Measurements from ENCODE around the gene KCND1. TPM values are rescaled to one million over a fixed set of nuclear protein-coding genes. Genes with fewer than 3 reads are reported as not detected.
A peak's percentile ranks its signal among the peaks of the same experiment; 100 is the strongest.

Gene KCND1
- total and polyA plus RNA-seq, 10 of the 15 experiments (the other 5 are each of a cell fraction or from before 2014, with no cell fraction given) = 0.02 to 1.0 (median 0.39) TPM

DNA sequence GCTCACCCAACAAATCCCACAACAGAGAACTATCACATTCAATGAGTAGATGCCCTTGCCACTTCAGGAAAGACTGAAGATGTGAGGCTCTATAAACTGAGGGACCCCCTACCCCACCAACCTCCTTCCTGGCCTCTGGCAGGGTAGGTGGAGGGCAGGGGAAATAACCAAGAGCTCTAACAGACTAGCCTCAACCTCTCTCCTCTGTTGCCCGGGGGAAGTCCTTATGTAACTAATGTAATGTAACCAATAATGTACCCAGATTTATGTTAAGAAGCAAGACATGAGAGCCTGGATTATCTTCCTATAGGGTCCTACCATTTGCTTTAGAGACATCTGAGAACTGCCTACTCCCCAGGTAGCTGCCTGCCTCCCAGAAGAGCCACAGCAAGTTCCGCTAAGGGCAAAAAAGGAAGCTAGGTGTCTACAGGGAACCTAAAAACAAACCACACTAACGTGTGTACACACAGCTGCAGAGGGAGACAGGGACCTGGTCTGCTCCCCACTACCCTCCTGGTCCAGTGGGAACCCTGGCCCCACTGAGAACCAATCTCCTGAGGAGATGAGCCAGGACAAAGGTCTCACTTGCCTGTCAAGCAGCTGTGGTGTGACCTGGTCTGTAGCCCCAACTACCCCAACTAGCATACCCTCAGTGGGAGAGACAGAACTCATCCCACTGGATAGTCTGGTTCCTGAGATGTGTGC lies 32.0 kb downstream of the KCND1 start (continued):
- no peak for TF ChIP-seq MEF2A (IDR thresholded peaks at IDR 0.05; ENCODE audit: insufficient read depth, low read depth, low read length)
- TF ChIP-seq IKZF1 (conservative IDR thresholded peaks at IDR 0.05) = peak; percentile 61
- peak; percentile 69; a peak in 3 of 4 replicates for TF ChIP-seq IKZF2 (IDR thresholded peaks at IDR 0.05)
- TF ChIP-seq POLR2AphosphoS5 (IDR thresholded peaks at IDR 0.05; ENCODE audit: low read length) = peak; percentile 54; the same call in 1 of the 2 replicates
- TF ChIP-seq POLR2AphosphoS2 (IDR thresholded peaks at IDR 0.05; ENCODE audit: low read depth, low read length) = no peak
- peak; percentile 61; the same call in 1 of the 2 replicates for TF ChIP-seq TBL1XR1 (IDR thresholded peaks at IDR 0.05; ENCODE audit: low read depth, low read length)
- TF ChIP-seq FOXM1 (IDR thresholded peaks at IDR 0.05; ENCODE audit: low read depth, low read length) = no peak
- TF ChIP-seq GATAD2B (conservative IDR thresholded peaks at IDR 0.05; ENCODE audit: low read depth) = peak; percentile 72; the same call in 1 of the 2 replicates
- TF ChIP-seq, protein P1, sequence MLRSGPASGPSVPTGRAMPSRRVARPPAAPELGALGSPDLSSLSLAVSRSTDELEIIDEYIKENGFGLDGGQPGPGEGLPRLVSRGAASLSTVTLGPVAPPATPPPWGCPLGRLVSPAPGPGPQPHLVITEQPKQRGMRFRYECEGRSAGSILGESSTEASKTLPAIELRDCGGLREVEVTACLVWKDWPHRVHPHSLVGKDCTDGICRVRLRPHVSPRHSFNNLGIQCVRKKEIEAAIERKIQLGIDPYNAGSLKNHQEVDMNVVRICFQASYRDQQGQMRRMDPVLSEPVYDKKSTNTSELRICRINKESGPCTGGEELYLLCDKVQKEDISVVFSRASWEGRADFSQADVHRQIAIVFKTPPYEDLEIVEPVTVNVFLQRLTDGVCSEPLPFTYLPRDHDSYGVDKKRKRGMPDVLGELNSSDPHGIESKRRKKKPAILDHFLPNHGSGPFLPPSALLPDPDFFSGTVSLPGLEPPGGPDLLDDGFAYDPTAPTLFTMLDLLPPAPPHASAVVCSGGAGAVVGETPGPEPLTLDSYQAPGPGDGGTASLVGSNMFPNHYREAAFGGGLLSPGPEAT (IDR thresholded peaks at IDR 0.05; ENCODE audit: low read depth) = 0 out of 2 replicates have a peak, but pooled peaks have one; percentile 17
- TF ChIP-seq YY1 (IDR thresholded peaks at IDR 0.05; ENCODE audit: low read depth, low read length) = no peak
- TF ChIP-seq, protein P2, sequence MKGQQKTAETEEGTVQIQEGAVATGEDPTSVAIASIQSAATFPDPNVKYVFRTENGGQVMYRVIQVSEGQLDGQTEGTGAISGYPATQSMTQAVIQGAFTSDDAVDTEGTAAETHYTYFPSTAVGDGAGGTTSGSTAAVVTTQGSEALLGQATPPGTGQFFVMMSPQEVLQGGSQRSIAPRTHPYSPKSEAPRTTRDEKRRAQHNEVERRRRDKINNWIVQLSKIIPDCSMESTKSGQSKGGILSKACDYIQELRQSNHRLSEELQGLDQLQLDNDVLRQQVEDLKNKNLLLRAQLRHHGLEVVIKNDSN (IDR thresholded peaks at IDR 0.05; ENCODE audit: borderline replicate concordance, extremely low read length, insufficient read depth, low read depth, low read length) = no peak
- TF ChIP-seq EED (IDR thresholded peaks at IDR 0.05; ENCODE audit: low read depth) = 0 out of 2 replicates have a peak, but pooled peaks have one; percentile 30
- peak; percentile 16; the same call in 1 of the 2 replicates for TF ChIP-seq TAF1 (IDR thresholded peaks at IDR 0.05; ENCODE audit: borderline replicate concordance, low read depth, low read length)
- no peak for TF ChIP-seq NR2C2 (IDR thresholded peaks at IDR 0.05; ENCODE audit: borderline replicate concordance, control insufficient read depth, insufficient read length, low read depth)
- TF ChIP-seq ESRRA (IDR thresholded peaks at IDR 0.05; ENCODE audit: low read length) = no peak
- 0 out of 2 replicates have a peak, but pooled peaks have one; percentile 16 for TF ChIP-seq IRF4 (IDR thresholded peaks at IDR 0.05; ENCODE audit: low read depth, low read length)
- 0 out of 2 replicates have a peak, but pooled peaks have one; percentile 18 for TF ChIP-seq POLR2A (IDR thresholded peaks at IDR 0.05; ENCODE audit: low read depth, low read length)
- TF ChIP-seq, protein P3, sequence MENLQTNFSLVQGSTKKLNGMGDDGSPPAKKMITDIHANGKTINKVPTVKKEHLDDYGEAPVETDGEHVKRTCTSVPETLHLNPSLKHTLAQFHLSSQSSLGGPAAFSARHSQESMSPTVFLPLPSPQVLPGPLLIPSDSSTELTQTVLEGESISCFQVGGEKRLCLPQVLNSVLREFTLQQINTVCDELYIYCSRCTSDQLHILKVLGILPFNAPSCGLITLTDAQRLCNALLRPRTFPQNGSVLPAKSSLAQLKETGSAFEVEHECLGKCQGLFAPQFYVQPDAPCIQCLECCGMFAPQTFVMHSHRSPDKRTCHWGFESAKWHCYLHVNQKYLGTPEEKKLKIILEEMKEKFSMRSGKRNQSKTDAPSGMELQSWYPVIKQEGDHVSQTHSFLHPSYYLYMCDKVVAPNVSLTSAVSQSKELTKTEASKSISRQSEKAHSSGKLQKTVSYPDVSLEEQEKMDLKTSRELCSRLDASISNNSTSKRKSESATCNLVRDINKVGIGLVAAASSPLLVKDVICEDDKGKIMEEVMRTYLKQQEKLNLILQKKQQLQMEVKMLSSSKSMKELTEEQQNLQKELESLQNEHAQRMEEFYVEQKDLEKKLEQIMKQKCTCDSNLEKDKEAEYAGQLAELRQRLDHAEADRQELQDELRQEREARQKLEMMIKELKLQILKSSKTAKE (IDR thresholded peaks at IDR 0.05; ENCODE audit: low read depth, poor library complexity, severe bottlenecking) = no peak
- TF ChIP-seq MEF2B (IDR thresholded peaks at IDR 0.05; ENCODE audit: partially characterized antibody, poor library complexity, severe bottlenecking) = peak; percentile 97
- no peak for TF ChIP-seq KDM1A (IDR thresholded peaks at IDR 0.05; ENCODE audit: borderline replicate concordance)
- TF ChIP-seq RCOR1 (conservative IDR thresholded peaks at IDR 0.05; ENCODE audit: low read depth, low read length) = no peak
- TF ChIP-seq BCL11A (IDR thresholded peaks at IDR 0.05; ENCODE audit: low read depth, low read length) = 0 out of 2 replicates have a peak, but pooled peaks have one; percentile 32

All from GM12878 (cell line).